Neutrophil (primary cell): ENCODE data around the gene TLL1.

Source experiments
- H3K27ac ChIP-seq: fragments of 200-600 bp; sonication (generic); 2 replicates; pipeline ENCODE4 v1.5.1; 2016; ENCODE audit warnings: mild to moderate bottlenecking, moderate library complexity
- H3K27me3 ChIP-seq: fragments of 200-600 bp; sonication (generic); 2 replicates; pipeline ENCODE4 v1.6.0; 2016; ENCODE audit warnings: mild to moderate bottlenecking
- H3K36me3 ChIP-seq: fragments of 200-600 bp; sonication (generic); 2 replicates; pipeline ENCODE4 v1.5.1; 2017
- H3K4me1 ChIP-seq, 2 experiments: fragments of 200-600 bp in 1 of 2; sonication (generic) in 1 of 2; 1 replicate in 1 of 2; 2 replicates in 1 of 2; pipeline versions ENCODE4 v1.5.1 to v1.6.1; 2013 to 2016; ENCODE audit warnings: low read depth in 1 of 2, low read length in 1 of 2, mild to moderate bottlenecking in 1 of 2, moderate library complexity in 1 of 2; ENCODE audit not compliant: control insufficient read depth in 1 of 2, insufficient read depth in 1 of 2
- H3K4me3 ChIP-seq, 2 experiments: fragments of 200-600 bp in 1 of 2; sonication (generic) in 1 of 2; 1 replicate in 1 of 2; 2 replicates in 1 of 2; pipeline ENCODE4 v1.5.1; 2013 to 2016; ENCODE audit warnings: low read depth in 1 of 2, low read length in 1 of 2, mild to moderate bottlenecking in 1 of 2, moderate library complexity in 1 of 2
- H3K9me3 ChIP-seq: fragments of 200-600 bp; sonication (generic); 2 replicates; pipeline ENCODE4 v1.5.1; 2016
- TF ChIP-seq, protein P1 (sequence below): fragments of 200-600 bp; sonication (generic); IDR thresholded peaks from 2 replicates; pipeline ENCODE4 v1.5.1; 2016; ENCODE audit warnings: antibody characterized with exemption

The TLL1 gene

GRCh38 chr4:165838575-165838974 is 34.5 kb upstream of the TLL1 start:
- H3K4me3 ChIP-seq: no peak overlapping the region
- TF ChIP-seq, protein P1, sequence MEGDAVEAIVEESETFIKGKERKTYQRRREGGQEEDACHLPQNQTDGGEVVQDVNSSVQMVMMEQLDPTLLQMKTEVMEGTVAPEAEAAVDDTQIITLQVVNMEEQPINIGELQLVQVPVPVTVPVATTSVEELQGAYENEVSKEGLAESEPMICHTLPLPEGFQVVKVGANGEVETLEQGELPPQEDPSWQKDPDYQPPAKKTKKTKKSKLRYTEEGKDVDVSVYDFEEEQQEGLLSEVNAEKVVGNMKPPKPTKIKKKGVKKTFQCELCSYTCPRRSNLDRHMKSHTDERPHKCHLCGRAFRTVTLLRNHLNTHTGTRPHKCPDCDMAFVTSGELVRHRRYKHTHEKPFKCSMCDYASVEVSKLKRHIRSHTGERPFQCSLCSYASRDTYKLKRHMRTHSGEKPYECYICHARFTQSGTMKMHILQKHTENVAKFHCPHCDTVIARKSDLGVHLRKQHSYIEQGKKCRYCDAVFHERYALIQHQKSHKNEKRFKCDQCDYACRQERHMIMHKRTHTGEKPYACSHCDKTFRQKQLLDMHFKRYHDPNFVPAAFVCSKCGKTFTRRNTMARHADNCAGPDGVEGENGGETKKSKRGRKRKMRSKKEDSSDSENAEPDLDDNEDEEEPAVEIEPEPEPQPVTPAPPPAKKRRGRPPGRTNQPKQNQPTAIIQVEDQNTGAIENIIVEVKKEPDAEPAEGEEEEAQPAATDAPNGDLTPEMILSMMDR: no peak
- H3K27ac ChIP-seq: no peak overlapping the region
- H3K36me3 ChIP-seq: no peaks in the 10 kb centered on the region
- no peaks in the 10 kb centered on the region for H3K4me1 ChIP-seq
- H3K9me3 ChIP-seq: no peaks in the 10 kb centered on the region
- no peaks in the 10 kb centered on the region for H3K27me3 ChIP-seq

- Histone ChIP-seq H3K9me3 (no peaks in the 10 kb centered on the region), H3K27me3 (no peaks in the 10 kb centered on the region), H3K4me1 (no peaks in the 10 kb centered on the region), H3K27ac (no peak overlapping the region), H3K4me3 (no peak overlapping the region), H3K36me3 (no peaks in the 10 kb centered on the region)
- TF ChIP-seq, protein P1: no peak
Observed at GRCh38 chr4:165839615-165840333, 33.3 kb upstream of the TLL1 start.

DNA sequence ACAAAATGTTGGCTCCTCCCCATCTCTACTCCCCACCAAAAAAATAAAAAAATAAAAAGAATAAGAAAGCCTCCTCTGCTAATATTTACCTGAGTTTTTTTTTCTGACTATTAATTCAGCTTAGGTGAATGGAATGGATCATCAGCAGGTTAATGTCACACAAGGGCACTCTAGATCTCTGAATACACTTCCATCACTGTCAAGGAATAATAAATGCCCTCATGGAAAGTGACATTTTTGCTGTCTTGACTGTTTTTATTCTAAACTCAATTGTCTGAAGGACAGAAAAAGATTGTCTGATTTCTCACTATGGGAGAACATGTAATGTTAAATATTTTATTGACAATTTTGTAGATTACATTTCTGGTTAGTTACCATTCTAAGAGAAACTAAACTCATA is 30.4 kb upstream of the TLL1 start:
- TF ChIP-seq, protein P1: no peak

DNA sequence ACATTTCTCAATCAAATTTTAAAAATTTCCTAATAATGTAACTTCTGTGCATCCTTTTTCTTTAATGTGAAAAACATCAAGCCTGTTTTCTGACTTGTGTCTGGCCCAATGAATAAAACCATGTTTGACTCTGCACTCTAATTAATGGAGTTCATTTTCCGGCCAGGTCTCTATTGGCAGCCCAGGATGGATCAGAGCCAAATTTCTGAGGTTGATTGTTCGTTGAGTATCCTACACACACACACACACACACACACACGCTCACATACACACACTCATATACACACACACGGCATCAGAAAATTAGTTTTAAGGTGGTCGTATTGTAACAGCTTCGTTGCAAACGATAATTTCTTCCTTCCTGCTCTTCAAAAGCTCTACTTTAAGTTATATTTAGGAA is 28.9 kb upstream of the TLL1 start:
- no peak overlapping the region for H3K4me3 ChIP-seq
- no peaks in the 10 kb centered on the region for H3K27me3 ChIP-seq
- no peak overlapping the region for H3K27ac ChIP-seq
- H3K4me1 ChIP-seq: no peaks in the 10 kb centered on the region
- no peaks in the 10 kb centered on the region for H3K9me3 ChIP-seq
- no peaks in the 10 kb centered on the region for H3K36me3 ChIP-seq
- TF ChIP-seq, protein P1: no peak

More for the DNA sequence above, 30.4 kb upstream of the TLL1 start:
- H3K36me3 ChIP-seq: no peaks in the 10 kb centered on the region
- H3K27ac ChIP-seq: no peak overlapping the region
- no peaks in the 10 kb centered on the region for H3K9me3 ChIP-seq
- H3K4me3 ChIP-seq: no peak overlapping the region
- no peaks in the 10 kb centered on the region for H3K27me3 ChIP-seq
- H3K4me1 ChIP-seq: no peaks in the 10 kb centered on the region

DNA sequence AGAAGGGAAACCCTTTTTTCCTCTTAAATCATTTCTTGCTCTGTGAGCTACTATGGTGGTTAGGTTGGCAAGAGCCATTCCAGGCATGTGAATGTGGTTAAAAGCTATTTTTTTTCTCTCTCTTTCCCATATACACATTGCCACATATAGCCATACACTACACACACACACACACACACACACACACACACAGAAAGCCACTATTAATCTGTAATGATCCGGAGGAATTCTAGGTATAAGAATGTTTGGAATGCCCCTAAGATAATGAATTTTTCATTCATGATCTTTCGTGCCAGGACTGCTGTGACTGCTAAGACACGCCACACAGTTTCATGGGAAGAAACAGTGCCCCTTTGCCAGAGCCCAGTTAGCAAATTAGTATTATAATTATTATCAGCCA is 21.8 kb upstream of the TLL1 start:
- TF ChIP-seq, protein P1: no peak
- H3K27ac ChIP-seq: no peak overlapping the region
- H3K36me3 ChIP-seq: no peaks in the 10 kb centered on the region
- H3K9me3 ChIP-seq: no peaks in the 10 kb centered on the region
- no peak overlapping the region for H3K4me3 ChIP-seq
- no peaks in the 10 kb centered on the region for H3K4me1 ChIP-seq
- no peaks in the 10 kb centered on the region for H3K27me3 ChIP-seq
